ENCODE data around the gene GLRA2. TPM values are rescaled to one million over a fixed set of nuclear protein-coding genes. Genes with fewer than 3 reads are reported as not detected.

GLRA2 gene
- total RNA-seq, 1 experiment from 2014 or later = not detected

GRCh38 chrX:14594521-14594920, 65.2 kb downstream of the GLRA2 start:
- ChIA-PET CTCF (no interaction called here), POLR2A (no interaction called here)
- intact Hi-C loops (cut with micrococcal nuclease; ENCODE audit: unreplicated experiment) = no loop called here
- DNase-seq (ENCODE audit: low read depth, low spot score) (no peak), ATAC-seq (no peak)
- no peak for TF ChIP-seq SIN3A (IDR thresholded peaks at IDR 0.05; ENCODE audit: borderline replicate concordance, insufficient read depth, low read depth, low read length)
- TF ChIP-seq REST (IDR thresholded peaks at IDR 0.05; ENCODE audit: insufficient read depth in 1 of 2, low read depth in 2 of 2, low read length in 1 of 2) = no peak
- TF ChIP-seq TCF7L2 (IDR thresholded peaks at IDR 0.05; ENCODE audit: low read depth, low read length) = no peak
- no peak for TF ChIP-seq CTCF (IDR thresholded peaks at IDR 0.05)
- no peak for TF ChIP-seq POLR2AphosphoS5 (IDR thresholded peaks at IDR 0.05; ENCODE audit: low read depth, low read length)
- in situ Hi-C loops (cut with HindIII; ENCODE audit: low pct_unique_long_range_greater_than_20kb, low sequenced_read_pairs) = no loop called here
- no peak overlapping the region for H3K27ac ChIP-seq (ENCODE audit: low read length)
- no peak overlapping the region for H3K4me3 ChIP-seq (ENCODE audit: low read depth in 2 of 2, low read length in 2 of 2)
- no peaks in the 10 kb centered on the region for H3K27me3 ChIP-seq (ENCODE audit: control insufficient read depth, insufficient read depth, low read length)
- no TSS peak for BruUV-seq (replicated peaks)
- no peaks in the 10 kb centered on the region for H3K36me3 ChIP-seq (ENCODE audit: control insufficient read depth, insufficient read depth, low read length)
- H3K9me3 ChIP-seq (ENCODE audit: control insufficient read depth, insufficient read depth, low read depth, low read length) = no peaks in the 10 kb centered on the region
- no peaks in the 10 kb centered on the region for H3K4me1 ChIP-seq (ENCODE audit: control insufficient read depth, insufficient read depth, low read length)

- intact Hi-C loops (cut with micrococcal nuclease; ENCODE audit: unreplicated experiment) (no loop called here), in situ Hi-C loops (cut with HindIII; ENCODE audit: low pct_unique_long_range_greater_than_20kb, low sequenced_read_pairs) (no loop called here)
- CTCF ChIA-PET = no interaction called here
- POLR2A ChIA-PET = no interaction called here
- DNase-seq (ENCODE audit: low read depth, low spot score) (no peak), ATAC-seq (no peak)
- no peak for TF ChIP-seq POLR2AphosphoS5 (IDR thresholded peaks at IDR 0.05; ENCODE audit: low read depth, low read length)
- TF ChIP-seq SIN3A (IDR thresholded peaks at IDR 0.05; ENCODE audit: borderline replicate concordance, insufficient read depth, low read depth, low read length) = no peak
- TF ChIP-seq CTCF (IDR thresholded peaks at IDR 0.05) = no peak
- TF ChIP-seq TCF7L2 (IDR thresholded peaks at IDR 0.05; ENCODE audit: low read depth, low read length) = no peak
- TF ChIP-seq REST (IDR thresholded peaks at IDR 0.05; ENCODE audit: insufficient read depth in 1 of 2, low read depth in 2 of 2, low read length in 1 of 2) = no peak
- no peaks in the 10 kb centered on the region for H3K4me1 ChIP-seq (ENCODE audit: control insufficient read depth, insufficient read depth, low read length)
- H3K27me3 ChIP-seq (ENCODE audit: control insufficient read depth, insufficient read depth, low read length) = no peaks in the 10 kb centered on the region
- no peaks in the 10 kb centered on the region for H3K9me3 ChIP-seq (ENCODE audit: control insufficient read depth, insufficient read depth, low read depth, low read length)
- H3K27ac ChIP-seq (ENCODE audit: low read length) = no peak overlapping the region
- H3K36me3 ChIP-seq (ENCODE audit: control insufficient read depth, insufficient read depth, low read length) = no peaks in the 10 kb centered on the region
- no TSS peak for BruUV-seq (replicated peaks)
- no peak overlapping the region for H3K4me3 ChIP-seq (ENCODE audit: low read depth in 2 of 2, low read length in 2 of 2)
Measured at GRCh38 chrX:14598330-14598729, 69.0 kb downstream of the GLRA2 start.

Measured in Panc1 (cell line).